H9 (cell line): ENCODE results near the gene AFAP1L1. TPM values are rescaled to one million over a fixed set of nuclear protein-coding genes. Genes with fewer than 3 reads are reported as not detected.
A peak's percentile ranks its signal among the peaks of the same experiment; 100 is the strongest.

Experiments used
- DNase-seq: peaks from one replicate; pipeline ENCODE4 v3.0.0-alpha.2; 2017
- H2AFZ ChIP-seq: one replicate; pipeline ENCODE4 v1.6.1; 2013; ENCODE audit warnings: mild to moderate bottlenecking, low read length, control low read depth, moderate library complexity
- H2AK5ac ChIP-seq: 2 replicates; pipeline ENCODE4 v1.6.1; 2013; ENCODE audit warnings: low read length, control low read depth, mixed read lengths; ENCODE audit not compliant: insufficient read length
- H2BK120ac ChIP-seq: one replicate; pipeline ENCODE4 v1.6.1; 2013; ENCODE audit warnings: low read depth, mild to moderate bottlenecking, low read length, control low read depth, inconsistent platforms; ENCODE audit not compliant: poor library complexity, severe bottlenecking
- H2BK12ac ChIP-seq: 2 replicates; pipeline ENCODE4 v1.6.1; 2013; ENCODE audit warnings: low read length, control low read depth, mixed read lengths, low read depth; ENCODE audit not compliant: insufficient read length
- H2BK15ac ChIP-seq: 2 replicates; pipeline ENCODE4 v1.6.1; 2013; ENCODE audit warnings: low read depth, low read length, control low read depth
- H2BK20ac ChIP-seq: one replicate; pipeline ENCODE4 v1.6.1; 2013; ENCODE audit warnings: low read depth, mild to moderate bottlenecking, low read length, control low read depth, inconsistent platforms; ENCODE audit not compliant: poor library complexity, severe bottlenecking
- H2BK5ac ChIP-seq: 2 replicates; pipeline ENCODE4 v1.6.1; 2013; ENCODE audit warnings: low read length, control low read depth, mixed read lengths; ENCODE audit not compliant: insufficient read length
- H3K14ac ChIP-seq: 2 replicates; pipeline ENCODE4 v1.6.1; 2013; ENCODE audit warnings: low read length, control low read depth; ENCODE audit not compliant: insufficient read depth
- H3K18ac ChIP-seq: 2 replicates; pipeline ENCODE4 v1.6.1; 2013; ENCODE audit warnings: low read depth, mild to moderate bottlenecking, mixed read lengths, low read length, control low read depth; ENCODE audit not compliant: insufficient read length
- H3K23ac ChIP-seq: 2 replicates; pipeline ENCODE4 v1.6.1; 2013; ENCODE audit warnings: low read length, control low read depth, mixed read lengths, low read depth; ENCODE audit not compliant: insufficient read length
- H3K23me2 ChIP-seq: 2 replicates; pipeline ENCODE4 v1.6.1; 2013; ENCODE audit warnings: low read depth, mild to moderate bottlenecking, mixed read lengths, low read length, control low read depth; ENCODE audit not compliant: insufficient read length, poor library complexity, severe bottlenecking
- H3K27ac ChIP-seq: 2 replicates; pipeline ENCODE4 v1.5.1; 2013; ENCODE audit warnings: low read length, control low read depth, mixed read lengths, low read depth; ENCODE audit not compliant: insufficient read length
- H3K27me3 ChIP-seq: 2 replicates; pipeline ENCODE4 v1.6.1; 2013; ENCODE audit warnings: low read length, control low read depth, inconsistent platforms; ENCODE audit not compliant: insufficient read depth
- H3K4ac ChIP-seq: 2 replicates; pipeline ENCODE4 v1.6.1; 2013; ENCODE audit warnings: low read depth, mild to moderate bottlenecking, control low read depth, inconsistent platforms, low read length, moderate library complexity
- H3K4me1 ChIP-seq: 2 replicates; pipeline ENCODE4 v1.6.1; 2013; ENCODE audit warnings: low read length, control low read depth, inconsistent platforms; ENCODE audit not compliant: insufficient read depth
- H3K4me2 ChIP-seq: 2 replicates; pipeline ENCODE4 v1.6.1; 2013; ENCODE audit warnings: low read length, control low read depth, mixed read lengths; ENCODE audit not compliant: insufficient read length, insufficient read depth
- H3K56ac ChIP-seq: 2 replicates; pipeline ENCODE4 v1.6.1; 2013; ENCODE audit warnings: low read depth, mild to moderate bottlenecking, mixed read lengths, low read length, control low read depth; ENCODE audit not compliant: insufficient read length
- H3K79me1 ChIP-seq: 2 replicates; pipeline ENCODE4 v1.6.1; 2013; ENCODE audit warnings: low read depth, mild to moderate bottlenecking, moderate library complexity, low read length, control low read depth, inconsistent platforms; ENCODE audit not compliant: insufficient read depth, poor library complexity, severe bottlenecking
- H3K79me2 ChIP-seq: 2 replicates; pipeline ENCODE4 v1.6.1; 2013; ENCODE audit warnings: low read length, control low read depth, inconsistent platforms; ENCODE audit not compliant: insufficient read depth
- H3K9ac ChIP-seq: 2 replicates; pipeline ENCODE4 v1.6.1; 2013; ENCODE audit warnings: low read length, control low read depth, mixed read lengths; ENCODE audit not compliant: insufficient read length; ENCODE audit errors: extremely low read depth
- H3K9me3 ChIP-seq: one replicate; pipeline ENCODE4 v1.6.1; 2013; ENCODE audit warnings: low read depth, low read length, inconsistent platforms; ENCODE audit not compliant: control insufficient read depth
- H3T11ph ChIP-seq: one replicate; pipeline ENCODE4 v1.6.1; 2013; ENCODE audit warnings: mild to moderate bottlenecking, low read length, control low read depth, inconsistent platforms
- H4K20me1 ChIP-seq: one replicate; pipeline ENCODE4 v1.6.1; 2013; ENCODE audit not compliant: control insufficient read depth, insufficient read length, insufficient read depth
- H4K5ac ChIP-seq: 2 replicates; pipeline ENCODE4 v1.6.1; 2013; ENCODE audit warnings: low read depth, mild to moderate bottlenecking, mixed read lengths, low read length, control low read depth; ENCODE audit not compliant: insufficient read length
- H4K8ac ChIP-seq: replicated peaks from 2 replicates; pipeline ENCODE4 v1.6.1; 2013; ENCODE audit warnings: low read length, control low read depth, mixed read lengths, low read depth; ENCODE audit not compliant: insufficient read length
- H4K91ac ChIP-seq: 2 replicates; pipeline ENCODE4 v1.6.1; 2013; ENCODE audit warnings: low read depth, mild to moderate bottlenecking, moderate library complexity, mixed read lengths, low read length, control low read depth; ENCODE audit not compliant: insufficient read length
- H3K27ac Mint-ChIP-seq, 3 experiments: 2 replicates in 2 of 3; 3 replicates in 1 of 3; pipeline ENCODE4 v1.8.0; 2020 to 2021; ENCODE audit warnings: mixed read lengths in 3 of 3, mild to moderate bottlenecking in 1 of 3, moderate library complexity in 1 of 3
- H3K27me3 Mint-ChIP-seq: 2 replicates; pipeline ENCODE4 v1.8.0; 2021; ENCODE audit warnings: low read depth, mild to moderate bottlenecking, moderate library complexity, mixed read lengths
- H3K36me3 Mint-ChIP-seq, 3 experiments: 2 replicates in 2 of 3; 3 replicates in 1 of 3; pipeline ENCODE4 v1.8.0; 2020 to 2021; ENCODE audit warnings: low read depth in 3 of 3, mixed read lengths in 3 of 3; ENCODE audit not compliant: insufficient read depth in 1 of 3
- H3K4me1 Mint-ChIP-seq, 2 experiments: 2 replicates each; pipeline ENCODE4 v1.8.0; 2020; ENCODE audit warnings: mixed read lengths in 2 of 2
- H3K4me3 Mint-ChIP-seq, 2 experiments: 2 replicates in 1 of 2; 3 replicates in 1 of 2; pipeline ENCODE4 v1.8.0; 2020 to 2021; ENCODE audit warnings: mild to moderate bottlenecking in 2 of 2, mixed read lengths in 2 of 2, moderate library complexity in 1 of 2
- H3K9me3 Mint-ChIP-seq, 2 experiments: 2 replicates in 1 of 2; 3 replicates in 1 of 2; pipeline ENCODE4 v1.8.0; 2020; ENCODE audit warnings: mild to moderate bottlenecking in 2 of 2, mixed read lengths in 2 of 2, moderate library complexity in 1 of 2
- CTCF ChIP-seq: fragments of 200-600 bp; sonication (generic); conservative IDR thresholded peaks from 3 replicates; pipeline ENCODE4 v1.8.0; 2021; ENCODE audit warnings: antibody characterized with exemption, mild to moderate bottlenecking
- WGBS: extraction: QIAGEN DNeasy Blood & Tissue Kit; methylation state at CpG from one replicate; pipeline ENCODE4 v1.1.7; 2013; ENCODE audit warnings: missing lambda C conversion rate, low lambda C conversion rate, mixed read lengths; ENCODE audit not compliant: insufficient read length; ENCODE audit errors: extremely low coverage; 5-methylcytosine and 5-hydroxymethylcytosine counted together
- total RNA-seq: library from RNA; stranded (reverse); gene quantifications from 2 replicates; pipeline ENCODE4 v1.2.1, GENCODE V29; 2021

The AFAP1L1 gene
- total RNA-seq, 1 experiment from 2014 or later, result 1.8 TPM

DNA sequence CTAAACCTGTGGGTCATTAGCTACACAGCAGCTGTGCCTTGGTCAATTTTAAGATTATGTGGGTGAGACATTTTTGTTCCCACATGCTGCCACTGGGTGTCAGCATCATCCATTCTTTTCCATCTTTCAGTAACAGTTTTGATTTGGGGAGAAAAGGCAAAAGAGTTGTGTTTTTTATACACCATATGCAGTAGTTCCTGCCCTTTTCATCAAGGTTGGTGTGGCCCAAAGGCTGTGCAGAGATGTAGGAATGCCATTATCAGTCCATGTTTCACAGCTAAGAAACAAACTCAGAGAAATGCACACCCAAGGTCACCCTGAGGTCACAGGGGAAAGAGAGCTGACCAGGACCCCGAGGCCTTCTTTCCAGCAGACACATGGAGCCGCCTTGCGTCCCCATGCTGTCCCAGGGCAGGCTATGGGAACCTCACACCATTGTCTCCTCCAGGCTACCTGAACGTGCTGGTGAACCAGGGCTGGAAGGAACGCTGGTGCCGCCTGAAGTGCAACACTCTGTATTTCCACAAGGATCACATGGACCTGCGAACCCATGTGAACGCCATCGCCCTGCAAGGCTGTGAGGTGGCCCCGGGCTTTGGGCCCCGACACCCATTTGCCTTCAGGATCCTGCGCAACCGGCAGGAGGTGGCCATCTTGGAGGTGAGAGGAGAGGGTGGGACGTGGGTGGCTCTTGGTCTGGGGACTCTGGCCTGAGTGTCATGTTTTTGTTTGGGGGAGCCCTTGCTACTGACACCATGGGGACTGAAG, 45.8 kb downstream of the AFAP1L1 start:
- Histone ChIP-seq H4K8ac (no peak overlapping the region), H2BK12ac (no peak overlapping the region), H2BK20ac (no peak overlapping the region), H3T11ph (no peak overlapping the region), H3K4ac (no peak overlapping the region), H3K23ac (no peak overlapping the region), H3K56ac (no peak overlapping the region), H3K4me1 (no peaks in the 10 kb centered on the region), H2BK5ac (no peak overlapping the region), H4K91ac (no peak overlapping the region), H4K20me1 (no peaks in the 10 kb centered on the region), H2BK120ac (no peak overlapping the region), H2AK5ac (no peak overlapping the region), H3K18ac (peak overlapping the region; percentile 56), H4K5ac (peak overlapping the region; percentile 94), H3K79me2 (no peaks in the 10 kb centered on the region), H2BK15ac (0 out of 2 replicates have a peak overlapping the region, but pooled peaks have one; percentile 5), H3K14ac (peak overlapping the region; percentile 79), H3K27me3 (no peaks in the 10 kb centered on the region), H3K23me2 (peaks cover 3% of the 10 kb centered on the region), H2AFZ (no peak overlapping the region), H3K9me3 (no peaks in the 10 kb centered on the region), H3K27ac (no peak overlapping the region), H3K79me1 (no peaks in the 10 kb centered on the region), H3K4me2 (no peak overlapping the region), H3K9ac (no peak overlapping the region)
- peak; percentile 81 for TF ChIP-seq CTCF
- DNase-seq, result no peak
- peak overlapping the region in 1 of 3 experiments; percentile 86; a peak in 1 of 7 replicates for H3K27ac Mint-ChIP-seq
- H3K9me3 Mint-ChIP-seq, result no peaks in the 10 kb centered on the region
- no peaks in the 10 kb centered on the region; the same call in none of the 2 replicates for H3K27me3 Mint-ChIP-seq
- H3K36me3 Mint-ChIP-seq, result no peaks in the 10 kb centered on the region
- H3K4me1 Mint-ChIP-seq, result peaks cover 3 to 6% of the 10 kb centered on the region in 2 experiments
- no CpG with 5 or more reads among the region's 14 CpGs for WGBS
- no peak overlapping the region for H3K4me3 Mint-ChIP-seq
